ENCODE data around the gene GPATCH11. TPM values are rescaled to one million over a fixed set of nuclear protein-coding genes. Genes with fewer than 3 reads are reported as not detected.
A peak's percentile ranks its signal among the peaks of the same experiment; 100 is the strongest.

Gene GPATCH11
- total RNA-seq, 1 donor from 2014 or later, result 10.8 TPM

GRCh38 chr2:37080266-37080665 lies 4.1 kb upstream of the GPATCH11 start:
- peak overlapping the region; percentile 65 for H3K27ac ChIP-seq
- H3K4me3 ChIP-seq, result no peak overlapping the region
- ATAC-seq (no peak), DNase-seq (no peak)
- TF ChIP-seq, protein P1, sequence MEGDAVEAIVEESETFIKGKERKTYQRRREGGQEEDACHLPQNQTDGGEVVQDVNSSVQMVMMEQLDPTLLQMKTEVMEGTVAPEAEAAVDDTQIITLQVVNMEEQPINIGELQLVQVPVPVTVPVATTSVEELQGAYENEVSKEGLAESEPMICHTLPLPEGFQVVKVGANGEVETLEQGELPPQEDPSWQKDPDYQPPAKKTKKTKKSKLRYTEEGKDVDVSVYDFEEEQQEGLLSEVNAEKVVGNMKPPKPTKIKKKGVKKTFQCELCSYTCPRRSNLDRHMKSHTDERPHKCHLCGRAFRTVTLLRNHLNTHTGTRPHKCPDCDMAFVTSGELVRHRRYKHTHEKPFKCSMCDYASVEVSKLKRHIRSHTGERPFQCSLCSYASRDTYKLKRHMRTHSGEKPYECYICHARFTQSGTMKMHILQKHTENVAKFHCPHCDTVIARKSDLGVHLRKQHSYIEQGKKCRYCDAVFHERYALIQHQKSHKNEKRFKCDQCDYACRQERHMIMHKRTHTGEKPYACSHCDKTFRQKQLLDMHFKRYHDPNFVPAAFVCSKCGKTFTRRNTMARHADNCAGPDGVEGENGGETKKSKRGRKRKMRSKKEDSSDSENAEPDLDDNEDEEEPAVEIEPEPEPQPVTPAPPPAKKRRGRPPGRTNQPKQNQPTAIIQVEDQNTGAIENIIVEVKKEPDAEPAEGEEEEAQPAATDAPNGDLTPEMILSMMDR (IDR thresholded peaks at IDR 0.05), result no peak
- H3K9me3 ChIP-seq, result no peaks in the 10 kb centered on the region
- intact Hi-C loops (cut with DNase I), result no loop called here
- H3K27me3 ChIP-seq (ENCODE audit: low read depth), result no peaks in the 10 kb centered on the region
- H3K36me3 ChIP-seq, result peaks cover 58% of the 10 kb centered on the region
- H3K4me1 ChIP-seq, result peaks cover 48% of the 10 kb centered on the region

- DNase-seq (no peak), ATAC-seq (no peak)
- H3K27me3 ChIP-seq (ENCODE audit: low read depth), result no peaks in the 10 kb centered on the region
- H3K27ac ChIP-seq, result peak overlapping the region; percentile 65
- H3K4me1 ChIP-seq, result peaks cover 52% of the 10 kb centered on the region
- intact Hi-C loops (cut with DNase I), result no loop called here
- no peaks in the 10 kb centered on the region for H3K9me3 ChIP-seq
- peaks cover 53% of the 10 kb centered on the region for H3K36me3 ChIP-seq
- TF ChIP-seq, protein P1 (IDR thresholded peaks at IDR 0.05), result no peak
- H3K4me3 ChIP-seq, result no peak overlapping the region
These were observed 3.6 kb upstream of the GPATCH11 start for GRCh38 chr2:37080689-37081088.

GRCh38 chr2:37084797-37085196 lies 479 bp downstream of the GPATCH11 start:
- Histone ChIP-seq H3K4me1 (peaks cover 50% of the 10 kb centered on the region), H3K36me3 (peaks cover 32% of the 10 kb centered on the region), H3K27me3 (ENCODE audit: low read depth) (no peaks in the 10 kb centered on the region), H3K27ac (peak overlapping the region; percentile 89), H3K4me3 (peak overlapping the region; percentile 98), H3K9me3 (no peaks in the 10 kb centered on the region)
- no peak for DNase-seq
- intact Hi-C loops (cut with DNase I), result no loop called here
- no peak for ATAC-seq
- TF ChIP-seq, protein P1 (IDR thresholded peaks at IDR 0.05), result no peak

DNA sequence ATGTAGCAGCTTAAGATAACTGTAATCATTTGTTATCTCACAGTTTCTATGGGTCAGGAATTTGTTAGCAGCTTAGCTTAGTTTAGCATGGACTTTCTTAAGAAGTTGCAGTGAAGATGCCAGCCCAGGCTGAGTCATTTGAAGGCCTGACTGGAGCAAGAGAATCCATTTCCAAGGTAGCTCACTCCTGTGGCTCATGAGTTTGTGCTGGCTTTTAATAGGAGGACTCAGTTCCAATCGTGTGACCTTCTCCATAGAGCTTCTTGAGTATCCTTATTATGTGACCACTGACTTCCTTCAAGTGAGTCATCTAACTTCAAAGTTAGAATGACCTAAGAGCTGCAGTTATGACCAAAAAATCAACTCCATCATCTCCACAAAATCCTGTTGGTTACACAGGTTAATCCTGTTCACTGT lies 1.4 kb downstream of the GPATCH11 start:
- DNase-seq, result no peak
- Histone ChIP-seq H3K9me3 (no peaks in the 10 kb centered on the region), H3K36me3 (peaks cover 35% of the 10 kb centered on the region), H3K4me1 (peaks cover 40% of the 10 kb centered on the region), H3K4me3 (no peak overlapping the region), H3K27me3 (ENCODE audit: low read depth) (no peaks in the 10 kb centered on the region), H3K27ac (no peak overlapping the region)
- intact Hi-C loops (cut with DNase I), result no loop called here
- no peak for ATAC-seq
- TF ChIP-seq, protein P1 (IDR thresholded peaks at IDR 0.05), result no peak

DNA sequence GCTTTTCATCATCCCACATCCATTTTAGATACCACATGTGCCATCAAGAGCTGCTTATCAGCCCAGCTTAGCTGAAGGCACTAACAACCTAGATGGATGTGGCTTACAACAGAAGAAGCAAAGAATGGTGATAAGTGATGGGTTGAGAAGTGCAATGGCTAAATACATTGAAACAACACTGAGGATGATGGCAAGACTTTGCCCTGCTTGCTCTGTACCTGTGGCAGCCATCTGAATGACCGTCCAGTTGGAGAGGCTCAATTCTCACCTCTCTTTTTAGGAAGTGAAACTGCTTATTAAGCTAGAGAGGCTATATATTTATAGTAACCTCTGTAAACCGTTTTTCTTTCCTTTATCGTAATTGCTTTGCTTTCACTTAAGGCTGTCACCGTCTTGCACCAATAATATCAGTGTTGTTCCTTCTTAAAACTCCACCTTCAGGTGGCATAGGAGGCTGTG lies 5.7 kb downstream of the GPATCH11 start:
- H3K4me1 ChIP-seq, result peaks cover 10% of the 10 kb centered on the region
- no peak overlapping the region for H3K4me3 ChIP-seq
- no peaks in the 10 kb centered on the region for H3K9me3 ChIP-seq
- H3K27me3 ChIP-seq (ENCODE audit: low read depth), result no peaks in the 10 kb centered on the region
- H3K27ac ChIP-seq, result no peak overlapping the region
- ATAC-seq (no peak), DNase-seq (no peak)
- intact Hi-C loops (cut with DNase I), result no loop called here
- TF ChIP-seq, protein P1 (IDR thresholded peaks at IDR 0.05), result no peak
- peaks cover 67% of the 10 kb centered on the region for H3K36me3 ChIP-seq

GRCh38 chr2:37091873-37092272 lies 7.6 kb downstream of the GPATCH11 start:
- TF ChIP-seq, protein P1 (IDR thresholded peaks at IDR 0.05), result no peak
- peaks cover 85% of the 10 kb centered on the region for H3K36me3 ChIP-seq

More at GRCh38 chr2:37091873-37092272, 7.6 kb downstream of the GPATCH11 start:
- no peaks in the 10 kb centered on the region for H3K9me3 ChIP-seq
- no peak for ATAC-seq
- intact Hi-C loops (cut with DNase I), result no loop called here
- no peak overlapping the region for H3K27ac ChIP-seq
- H3K4me3 ChIP-seq, result no peak overlapping the region
- no peaks in the 10 kb centered on the region for H3K27me3 ChIP-seq (ENCODE audit: low read depth)
- no peaks in the 10 kb centered on the region for H3K4me1 ChIP-seq
- DNase-seq, result no peak

Measured in lower lobe of right lung (tissue), 2 donors.